ENCODE measurements around the gene CA5B. TPM values are rescaled to one million over a fixed set of nuclear protein-coding genes. Genes with fewer than 3 reads are reported as not detected.
A peak's percentile ranks its signal among the peaks of the same experiment; 100 is the strongest.

Gene CA5B
- total and polyA plus RNA-seq, 2 donors (not counting 1 experiment from before 2014, with no cell fraction given) = 17.2 to 25.1 TPM

DNA sequence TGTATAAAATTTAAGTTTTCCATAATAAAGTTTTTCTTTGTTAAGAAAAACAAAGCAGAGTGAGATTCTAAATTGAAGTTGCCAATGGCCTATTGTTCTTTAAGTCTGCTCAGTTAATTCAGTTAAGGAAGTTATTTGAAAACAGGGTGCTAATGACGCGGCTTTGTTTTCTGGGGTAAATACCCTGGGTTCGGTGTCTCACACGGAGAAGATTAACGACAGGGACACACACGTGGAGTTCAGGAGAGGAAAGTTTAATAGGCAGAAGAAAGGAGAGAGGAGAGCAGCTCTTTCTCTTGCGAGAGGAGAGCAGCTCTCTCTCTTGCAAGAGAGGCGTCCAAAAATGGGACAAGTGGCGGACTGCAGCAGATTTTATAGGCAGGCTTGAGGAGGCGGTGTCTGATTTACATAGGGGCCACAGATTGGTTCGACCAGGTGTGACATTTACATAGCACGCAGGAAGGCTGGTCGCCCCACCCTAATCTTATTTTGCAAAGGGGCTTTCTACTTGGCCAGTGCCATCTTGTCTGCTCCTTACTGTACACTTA is 9.6 kb downstream of the CA5B start:
- H3K27me3 Mint-ChIP-seq = no peaks in the 10 kb centered on the region
- POLR2A ChIA-PET = no interaction called here
- CTCF ChIA-PET = interaction anchor here (1.4 kb wide), 1 partner anchor 10 kb away, joined by 4 read pairs; the partner anchor contains the start of gene CA5B
- Histone ChIP-seq H3K9me3 (ENCODE audit: control extremely low read depth in 1 of 3, control insufficient read depth in 2 of 3, insufficient read depth in 1 of 3, low read length in 2 of 3) (no peaks in the 10 kb centered on the region), H3K36me3 (replicated peaks in 1 of 2; ENCODE audit: control extremely low read depth in 1 of 2, control insufficient read depth in 1 of 2, extremely low read depth in 1 of 2, insufficient read depth in 2 of 2, low read length in 1 of 2) (peaks cover 0 to 3% of the 10 kb centered on the region in 2 experiments), H3K4me3 (ENCODE audit: control extremely low read depth in 1 of 5, extremely low read depth in 1 of 5, insufficient read depth in 1 of 5, low read depth in 2 of 5, low read length in 4 of 5) (no peak overlapping the region), H3K9ac (ENCODE audit: low read length) (no peak overlapping the region), H3K27me3 (replicated peaks in 1 of 4; ENCODE audit: control extremely low read depth in 1 of 4, control insufficient read depth in 3 of 4, insufficient read depth in 4 of 4, low read length in 3 of 4) (no peaks in the 10 kb centered on the region), H3K27ac (ENCODE audit: low read length in 2 of 2) (no peak overlapping the region), H4K20me1 (ENCODE audit: control insufficient read depth, insufficient read depth, low read length, poor library complexity, severe bottlenecking) (no peaks in the 10 kb centered on the region), H2AFZ (ENCODE audit: insufficient read depth, low read depth, low read length, poor library complexity, severe bottlenecking) (no peak overlapping the region), H3K4me2 (replicated peaks; ENCODE audit: low read depth, low read length, poor library complexity, severe bottlenecking) (no peak overlapping the region), H3K4me1 (ENCODE audit: control insufficient read depth in 2 of 2, insufficient read depth in 2 of 2, low read length in 2 of 2) (peaks cover 31 to 33% of the 10 kb centered on the region in 2 donors), H3K79me2 (ENCODE audit: control insufficient read depth, insufficient read depth, low read length) (peaks cover 19% of the 10 kb centered on the region)
- ATAC-seq (ENCODE audit: low read depth) (no peak), DNase-seq (no peak)
- peaks cover 52% of the 10 kb centered on the region for H3K4me1 Mint-ChIP-seq
- H3K9me3 Mint-ChIP-seq (ENCODE audit: insufficient read depth) = no peaks in the 10 kb centered on the region
- 98% methylated on average over 7 of the region's 13 CpGs for WGBS (ENCODE audit: insufficient coverage)
- TF ChIP-seq EZH2 (IDR thresholded peaks at IDR 0.05; ENCODE audit: borderline replicate concordance, insufficient read depth, low read depth, low read length, poor library complexity, severe bottlenecking) = no peak
- TF ChIP-seq, protein P1, sequence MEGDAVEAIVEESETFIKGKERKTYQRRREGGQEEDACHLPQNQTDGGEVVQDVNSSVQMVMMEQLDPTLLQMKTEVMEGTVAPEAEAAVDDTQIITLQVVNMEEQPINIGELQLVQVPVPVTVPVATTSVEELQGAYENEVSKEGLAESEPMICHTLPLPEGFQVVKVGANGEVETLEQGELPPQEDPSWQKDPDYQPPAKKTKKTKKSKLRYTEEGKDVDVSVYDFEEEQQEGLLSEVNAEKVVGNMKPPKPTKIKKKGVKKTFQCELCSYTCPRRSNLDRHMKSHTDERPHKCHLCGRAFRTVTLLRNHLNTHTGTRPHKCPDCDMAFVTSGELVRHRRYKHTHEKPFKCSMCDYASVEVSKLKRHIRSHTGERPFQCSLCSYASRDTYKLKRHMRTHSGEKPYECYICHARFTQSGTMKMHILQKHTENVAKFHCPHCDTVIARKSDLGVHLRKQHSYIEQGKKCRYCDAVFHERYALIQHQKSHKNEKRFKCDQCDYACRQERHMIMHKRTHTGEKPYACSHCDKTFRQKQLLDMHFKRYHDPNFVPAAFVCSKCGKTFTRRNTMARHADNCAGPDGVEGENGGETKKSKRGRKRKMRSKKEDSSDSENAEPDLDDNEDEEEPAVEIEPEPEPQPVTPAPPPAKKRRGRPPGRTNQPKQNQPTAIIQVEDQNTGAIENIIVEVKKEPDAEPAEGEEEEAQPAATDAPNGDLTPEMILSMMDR (IDR thresholded peaks at IDR 0.05) = no peak
- H3K4me3 Mint-ChIP-seq = no peak overlapping the region
- no peak overlapping the region for H3K27ac Mint-ChIP-seq
- intact Hi-C loops (cut with micrococcal nuclease) = no loop called here

DNA sequence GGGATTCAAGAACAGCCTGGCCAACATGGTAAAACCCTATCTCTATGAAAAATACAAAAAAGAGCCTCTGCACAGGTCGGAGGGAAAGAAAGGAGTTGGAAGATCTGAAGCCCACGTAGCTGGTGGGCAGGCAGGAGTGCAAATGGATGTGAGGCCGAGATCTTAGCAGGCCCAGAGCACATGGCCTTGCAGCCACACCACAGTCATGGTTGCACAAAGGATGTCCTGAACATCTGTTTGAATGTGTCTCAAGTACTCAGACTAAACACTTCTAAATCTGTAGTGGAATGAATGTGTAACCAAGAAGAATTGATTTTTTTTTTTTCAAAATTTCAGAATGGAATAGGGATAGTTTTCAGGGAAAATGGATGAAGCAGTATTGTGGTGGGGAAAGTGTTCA is 10.8 kb downstream of the CA5B start:
- Mint-ChIP-seq H3K27ac (peak overlapping the region; percentile 99), H3K9me3 (ENCODE audit: insufficient read depth) (no peaks in the 10 kb centered on the region), H3K4me1 (peaks cover 54% of the 10 kb centered on the region), H3K4me3 (no peak overlapping the region), H3K27me3 (no peaks in the 10 kb centered on the region)
- H3K4me3 ChIP-seq (ENCODE audit: control extremely low read depth in 1 of 5, extremely low read depth in 1 of 5, insufficient read depth in 1 of 5, low read depth in 2 of 5, low read length in 4 of 5) = no peak overlapping the region
- TF ChIP-seq, protein P1 (IDR thresholded peaks at IDR 0.05) = no peak
- TF ChIP-seq EZH2 (IDR thresholded peaks at IDR 0.05; ENCODE audit: borderline replicate concordance, insufficient read depth, low read depth, low read length, poor library complexity, severe bottlenecking) = no peak
- H3K4me1 ChIP-seq (ENCODE audit: control insufficient read depth in 2 of 2, insufficient read depth in 2 of 2, low read length in 2 of 2) = peaks cover 31 to 39% of the 10 kb centered on the region in 2 donors
- H3K9me3 ChIP-seq (ENCODE audit: control extremely low read depth in 1 of 3, control insufficient read depth in 2 of 3, insufficient read depth in 1 of 3, low read length in 2 of 3) = no peaks in the 10 kb centered on the region
- H3K4me2 ChIP-seq (replicated peaks; ENCODE audit: low read depth, low read length, poor library complexity, severe bottlenecking) = no peak overlapping the region
- POLR2A ChIA-PET = interaction anchor here (0.7 to 1.6 kb wide), 3 partner anchors 8 to 106 kb away, joined by 3 to 10 read pairs (median 3); partner anchors contain the start of gene CA5B
- DNase-seq = no peak
- H2AFZ ChIP-seq (ENCODE audit: insufficient read depth, low read depth, low read length, poor library complexity, severe bottlenecking) = no peak overlapping the region
- no peak overlapping the region for H3K9ac ChIP-seq (ENCODE audit: low read length)
- no CpG with 5 or more reads among the region's 3 CpGs for WGBS (ENCODE audit: insufficient coverage)
- no peaks in the 10 kb centered on the region for H4K20me1 ChIP-seq (ENCODE audit: control insufficient read depth, insufficient read depth, low read length, poor library complexity, severe bottlenecking)
- no peaks in the 10 kb centered on the region for H3K36me3 ChIP-seq (replicated peaks in 1 of 2; ENCODE audit: control extremely low read depth in 1 of 2, control insufficient read depth in 1 of 2, extremely low read depth in 1 of 2, insufficient read depth in 2 of 2, low read length in 1 of 2)
- peak overlapping the region; percentile 94 to 97 for H3K27ac ChIP-seq (ENCODE audit: low read length in 2 of 2)
- H3K79me2 ChIP-seq (ENCODE audit: control insufficient read depth, insufficient read depth, low read length) = peaks cover 17% of the 10 kb centered on the region
- ATAC-seq (ENCODE audit: low read depth) = no peak
- CTCF ChIA-PET = interaction anchor here (7.1 kb wide), 1 partner anchor 10 kb away, joined by 28 read pairs; the partner anchor contains the start of gene CA5B
- H3K27me3 ChIP-seq (replicated peaks in 1 of 4; ENCODE audit: control extremely low read depth in 1 of 4, control insufficient read depth in 3 of 4, insufficient read depth in 4 of 4, low read length in 3 of 4) = no peaks in the 10 kb centered on the region
- intact Hi-C loops (cut with micrococcal nuclease) = no loop called here
